Neuron (in vitro differentiated cells): ENCODE data around the gene DMRTB1.

Experiments
- H2AFZ ChIP-seq: one replicate; pipeline ENCODE4 v1.6.1; 2013; ENCODE audit warnings: low read depth, mild to moderate bottlenecking, inconsistent platforms, low read length, moderate library complexity
- H3K27me3 ChIP-seq: one replicate; pipeline ENCODE4 v1.6.1; 2013; ENCODE audit warnings: low read length; ENCODE audit not compliant: insufficient read depth
- H3K36me3 ChIP-seq: one replicate; pipeline ENCODE4 v1.6.1; 2013; ENCODE audit warnings: low read length; ENCODE audit not compliant: insufficient read depth
- H3K4me1 ChIP-seq: one replicate; pipeline ENCODE4 v1.6.1; 2013; ENCODE audit warnings: low read length; ENCODE audit not compliant: insufficient read depth
- H3K4me3 ChIP-seq: 2 replicates; pipeline ENCODE4 v1.5.1; 2013; ENCODE audit warnings: mild to moderate bottlenecking, low read length, moderate library complexity
- H3K9me3 ChIP-seq: one replicate; pipeline ENCODE4 v1.6.1; 2013; ENCODE audit warnings: low read length

Gene DMRTB1

GRCh38 chr1:53477651-53478501, 18.7 kb downstream of the DMRTB1 start:
- Histone ChIP-seq H3K9me3 (no peaks in the 10 kb centered on the region), H2AFZ (no peak overlapping the region), H3K27me3 (no peaks in the 10 kb centered on the region), H3K4me1 (no peaks in the 10 kb centered on the region), H3K4me3 (no peak overlapping the region), H3K36me3 (no peaks in the 10 kb centered on the region)

- Histone ChIP-seq H3K4me3 (no peak overlapping the region), H3K4me1 (no peaks in the 10 kb centered on the region), H3K27me3 (peaks cover 2% of the 10 kb centered on the region), H3K9me3 (no peaks in the 10 kb centered on the region), H2AFZ (no peak overlapping the region), H3K36me3 (no peaks in the 10 kb centered on the region)
These were observed 19.3 kb downstream of the DMRTB1 start for GRCh38 chr1:53478502-53478818.

- Histone ChIP-seq H3K9me3 (no peaks in the 10 kb centered on the region), H3K4me1 (no peaks in the 10 kb centered on the region), H2AFZ (no peak overlapping the region), H3K4me3 (no peak overlapping the region), H3K36me3 (no peaks in the 10 kb centered on the region), H3K27me3 (peaks cover 6% of the 10 kb centered on the region)
These were observed 21.5 kb downstream of the DMRTB1 start for GRCh38 chr1:53480678-53481077.

- H3K27me3 ChIP-seq: peaks cover 6% of the 10 kb centered on the region
- H3K9me3 ChIP-seq: no peaks in the 10 kb centered on the region
- no peaks in the 10 kb centered on the region for H3K36me3 ChIP-seq
- H3K4me3 ChIP-seq: no peak overlapping the region
- H3K4me1 ChIP-seq: no peaks in the 10 kb centered on the region
- H2AFZ ChIP-seq: no peak overlapping the region
These were observed 22.3 kb downstream of the DMRTB1 start for GRCh38 chr1:53481456-53481855.

- Histone ChIP-seq H3K4me3 (no peak overlapping the region), H3K4me1 (no peaks in the 10 kb centered on the region), H3K9me3 (no peaks in the 10 kb centered on the region), H2AFZ (no peak overlapping the region), H3K36me3 (no peaks in the 10 kb centered on the region), H3K27me3 (peaks cover 8% of the 10 kb centered on the region)
These were observed 23.4 kb downstream of the DMRTB1 start for GRCh38 chr1:53482441-53483153.

- Histone ChIP-seq H3K27me3 (peaks cover 8% of the 10 kb centered on the region), H2AFZ (no peak overlapping the region), H3K36me3 (no peaks in the 10 kb centered on the region), H3K4me3 (no peak overlapping the region), H3K4me1 (no peaks in the 10 kb centered on the region), H3K9me3 (no peaks in the 10 kb centered on the region)
These were observed 24.0 kb downstream of the DMRTB1 start for GRCh38 chr1:53483170-53483569.

- peaks cover 8% of the 10 kb centered on the region for H3K27me3 ChIP-seq
- no peak overlapping the region for H3K4me3 ChIP-seq
- no peak overlapping the region for H2AFZ ChIP-seq
- H3K9me3 ChIP-seq: no peaks in the 10 kb centered on the region
- no peaks in the 10 kb centered on the region for H3K4me1 ChIP-seq
- no peaks in the 10 kb centered on the region for H3K36me3 ChIP-seq
These were observed 24.5 kb downstream of the DMRTB1 start for GRCh38 chr1:53483656-53484055.

GRCh38 chr1:53484705-53485477, 25.7 kb downstream of the DMRTB1 start:
- H3K4me1 ChIP-seq: no peaks in the 10 kb centered on the region
- H2AFZ ChIP-seq: no peak overlapping the region
- H3K9me3 ChIP-seq: no peaks in the 10 kb centered on the region
- H3K4me3 ChIP-seq: no peak overlapping the region
- H3K27me3 ChIP-seq: peaks cover 8% of the 10 kb centered on the region
- no peaks in the 10 kb centered on the region for H3K36me3 ChIP-seq

- Histone ChIP-seq H3K27me3 (peaks cover 8% of the 10 kb centered on the region), H3K4me1 (no peaks in the 10 kb centered on the region), H3K9me3 (no peaks in the 10 kb centered on the region), H3K4me3 (no peak overlapping the region), H3K36me3 (no peaks in the 10 kb centered on the region), H2AFZ (no peak overlapping the region)
These were observed 26.5 kb downstream of the DMRTB1 start for GRCh38 chr1:53485478-53486394.

GRCh38 chr1:53486395-53487026, 27.3 kb downstream of the DMRTB1 start:
- Histone ChIP-seq H3K4me1 (no peaks in the 10 kb centered on the region), H3K4me3 (no peak overlapping the region), H3K27me3 (peaks cover 8% of the 10 kb centered on the region), H2AFZ (no peak overlapping the region), H3K36me3 (no peaks in the 10 kb centered on the region), H3K9me3 (no peaks in the 10 kb centered on the region)

- no peak overlapping the region for H3K4me3 ChIP-seq
These were observed 31.2 kb downstream of the DMRTB1 start for GRCh38 chr1:53490351-53490750.

GRCh38 chr1:53495633-53496345, 36.6 kb downstream of the DMRTB1 start:
- no peaks in the 10 kb centered on the region for H3K27me3 ChIP-seq

More at GRCh38 chr1:53490351-53490750, 31.2 kb downstream of the DMRTB1 start:
- peaks cover 2% of the 10 kb centered on the region for H3K27me3 ChIP-seq
- H2AFZ ChIP-seq: no peak overlapping the region
- no peaks in the 10 kb centered on the region for H3K36me3 ChIP-seq
- no peaks in the 10 kb centered on the region for H3K9me3 ChIP-seq
- no peaks in the 10 kb centered on the region for H3K4me1 ChIP-seq

More at GRCh38 chr1:53495633-53496345, 36.6 kb downstream of the DMRTB1 start:
- Histone ChIP-seq H3K36me3 (no peaks in the 10 kb centered on the region), H3K9me3 (no peaks in the 10 kb centered on the region), H2AFZ (no peak overlapping the region), H3K4me1 (no peaks in the 10 kb centered on the region), H3K4me3 (no peak overlapping the region)
